ENCODE results near the gene INO80B. TPM values are rescaled to one million over a fixed set of nuclear protein-coding genes. Genes with fewer than 3 reads are reported as not detected.

Gene INO80B
- total and polyA plus RNA-seq, 2 of the 8 experiments (the other 6 are each of a cell fraction or from before 2014, with no cell fraction given): 3.9 to 18.5 TPM

- Histone ChIP-seq H2BK120ac (replicated peaks; ENCODE audit: low read depth, low read length) (no peak overlapping the region), H2BK15ac (ENCODE audit: low read length) (no peak overlapping the region), H2BK5ac (ENCODE audit: low read depth, low read length) (no peak overlapping the region), H3K4me1 (replicated peaks in 1 of 4; ENCODE audit: control insufficient read depth in 3 of 4, insufficient read depth in 4 of 4, low read length in 3 of 4) (peaks cover 4 to 24% (median 17%) of the 10 kb centered on the region in 4 experiments; a peak in 6 of 7 replicates), H3K23me2 (ENCODE audit: low read depth, low read length) (peaks cover 6% of the 10 kb centered on the region; the same call in 1 of the 2 replicates), H4K20me1 (replicated peaks in 1 of 2; ENCODE audit: control insufficient read depth in 1 of 2, insufficient read depth in 2 of 2, low read length in 2 of 2) (peaks cover 6 to 14% of the 10 kb centered on the region in 2 experiments), H3K4ac (replicated peaks; ENCODE audit: insufficient read length, low read depth, low read length) (no peak overlapping the region), H2BK20ac (ENCODE audit: low read length) (no peak overlapping the region), H4K8ac (ENCODE audit: extremely low read depth, insufficient read depth, low read length) (no peak overlapping the region), H2AFZ (ENCODE audit: low read length) (no peak overlapping the region), H3K79me1 (ENCODE audit: low read depth, low read length) (peaks cover 22% of the 10 kb centered on the region), H2BK12ac (ENCODE audit: low read depth, low read length) (peak overlapping the region; percentile 62; the same call in 1 of the 2 replicates), H3K27me3 (replicated peaks in 1 of 4; ENCODE audit: control insufficient read depth in 3 of 4, extremely low read depth in 1 of 4, insufficient read depth in 3 of 4, low read length in 3 of 4) (no peaks in the 10 kb centered on the region; a peak in 1 of 7 replicates), H3K79me2 (ENCODE audit: control insufficient read depth in 1 of 2, insufficient read depth in 2 of 2, low read length in 2 of 2) (peaks cover 4 to 44% of the 10 kb centered on the region in 2 experiments; a peak in 2 of 4 replicates), H3K14ac (ENCODE audit: insufficient read length) (no peak overlapping the region), H3K4me3 (ENCODE audit: extremely low read depth in 1 of 4, insufficient read depth in 2 of 4, low read depth in 3 of 4, low read length in 4 of 4) (peak overlapping the region; percentile 69 to 90 (median 80); a peak in 5 of 8 replicates), H4K5ac (ENCODE audit: insufficient read length, low read depth, low read length) (no peak overlapping the region), H3K4me2 (ENCODE audit: insufficient read depth in 1 of 2, low read depth in 2 of 2, low read length in 2 of 2) (peak overlapping the region; percentile 68 to 92), H3K56ac (replicated peaks; ENCODE audit: insufficient read length, low read depth, low read length) (no peak overlapping the region), H2AK5ac (ENCODE audit: low read depth, low read length) (no peak overlapping the region), H4K91ac (replicated peaks; ENCODE audit: insufficient read length, low read length) (no peak overlapping the region), H3K9ac (replicated peaks in 1 of 4; ENCODE audit: extremely low read depth in 1 of 4, low read depth in 3 of 4, low read length in 3 of 4) (peak overlapping the region in 2 of 4 experiments; percentile 77; a peak in 2 of 7 replicates), H3K36me3 (ENCODE audit: control insufficient read depth in 2 of 4, insufficient read depth in 4 of 4, low read length in 3 of 4) (peaks cover 0 to 5% (median 1%) of the 10 kb centered on the region in 4 experiments; a peak in 1 of 8 replicates), H3K18ac (ENCODE audit: extremely low read depth, low read length) (no peak overlapping the region), H3K9me3 (ENCODE audit: insufficient read depth in 2 of 2, low read depth in 1 of 2, low read length in 1 of 2) (no peaks in the 10 kb centered on the region), H3K23ac (ENCODE audit: insufficient read length) (no peak overlapping the region), H3K27ac (ENCODE audit: low read depth, low read length) (no peak overlapping the region)
- TF ChIP-seq YY1 (IDR thresholded peaks at IDR 0.05; ENCODE audit: low read depth, low read length): no peak
- TF ChIP-seq SUZ12 (IDR thresholded peaks at IDR 0.05; ENCODE audit: low read length): no peak
- TF ChIP-seq GTF2F1 (IDR thresholded peaks at IDR 0.05; ENCODE audit: borderline replicate concordance, low read depth, low read length): no peak
- no peak for TF ChIP-seq ATF2 (IDR thresholded peaks at IDR 0.05; ENCODE audit: low read length)
- no peak for TF ChIP-seq CEBPB (IDR thresholded peaks at IDR 0.05; ENCODE audit: low read depth, low read length)
- ChIA-PET CTCF (ENCODE audit: partially characterized antibody) (interaction anchor here (0.8 to 3.1 kb wide), 11 partner anchors 8 to 136 kb away, joined by 3 to 16 read pairs (median 3); partner anchors contain the start of gene WBP1), POLR2A (ENCODE audit: partially characterized antibody) (interaction anchor here (0.7 to 3.9 kb wide), 11 partner anchors 8 to 74 kb away, joined by 3 to 66 read pairs (median 15); partner anchors contain the start of genes C2orf81, CCDC142, INO80B and TTC31)
- WGBS, 2 experiments (ENCODE audit: extremely low coverage in 1 of 2, insufficient coverage in 1 of 2, insufficient read length in 1 of 2, insufficient replicate concordance in 2 of 2, low coverage in 1 of 2, low lambda C conversion rate in 2 of 2, missing lambda C conversion rate in 1 of 2): 79% methylated on average over 2 of the region's 3 CpGs; no CpG with 5 or more reads in 1 of the 2 experiments
- DNase-seq (ENCODE audit: low read depth in 1 of 2, low spot score in 2 of 2): no peak
- no peak for FAIRE-seq
Observed at GRCh38 chr2:74439373-74439772, 15.5 kb upstream of the INO80B start.
